ENCODE data around the gene SOX6. TPM values are rescaled to one million over a fixed set of nuclear protein-coding genes. Genes with fewer than 3 reads are reported as not detected.

The SOX6 gene
- total and polyA plus RNA-seq, 12 donors, result 0.80 to 43.0 (median 21.2) TPM

- peaks cover 0 to 56% (median 0%) of the 10 kb centered on the region in 9 donors for H3K36me3 ChIP-seq
- DNase-seq (no peak), ATAC-seq (no peak)
- no peaks in the 10 kb centered on the region for H3K27me3 ChIP-seq
- peaks cover 0 to 2% (median 0%) of the 10 kb centered on the region in 11 donors for H3K9me3 ChIP-seq
- peaks cover 0 to 10% (median 0%) of the 10 kb centered on the region in 9 donors for H3K4me1 ChIP-seq
- H3K4me3 ChIP-seq, result no peak overlapping the region
- intact Hi-C loops (cut with DNase I), result loop anchor here in 1 of 10 donors (10.0 kb wide), 1 partner anchor 558 kb away; no protein-coding TSS in a partner anchor
- H3K27ac ChIP-seq, result no peak overlapping the region
- 77 to 79% methylated on average over 6 of the region's 6 CpGs for WGBS, 2 donors
- TF ChIP-seq CTCF (IDR thresholded peaks at IDR 0.05), result no peak
Measured at GRCh38 chr11:16047073-16047472, 309.3 kb downstream of the SOX6 start.

GRCh38 chr11:16043617-16044016 is 312.7 kb downstream of the SOX6 start:
- Histone ChIP-seq H3K9me3 (no peaks in the 10 kb centered on the region), H3K4me3 (no peak overlapping the region), H3K36me3 (peaks cover 0 to 39% (median 0%) of the 10 kb centered on the region in 9 donors), H3K27me3 (no peaks in the 10 kb centered on the region), H3K4me1 (peaks cover 0 to 10% (median 0%) of the 10 kb centered on the region in 9 donors), H3K27ac (peak overlapping the region in 1 of 10 donors; percentile 14)
- WGBS, 2 donors, result 51 to 68% methylated on average over 2 of the region's 2 CpGs
- DNase-seq, result peak; percentile 18 to 40
- intact Hi-C loops (cut with DNase I), result loop anchor here in 1 of 10 donors (10.0 kb wide), 1 partner anchor 561 kb away; no protein-coding TSS in a partner anchor
- no peak for TF ChIP-seq CTCF (IDR thresholded peaks at IDR 0.05)
- ATAC-seq, result peak; percentile 23 to 90 (median 76)

- peak in 3 of 9 donors; percentile 10 to 16 (median 13) for TF ChIP-seq CTCF (IDR thresholded peaks at IDR 0.05)
- H3K4me1 ChIP-seq, result peaks cover 0 to 10% (median 0%) of the 10 kb centered on the region in 9 donors
- no peak for DNase-seq
- no peak for ATAC-seq
- no peaks in the 10 kb centered on the region for H3K27me3 ChIP-seq
- H3K4me3 ChIP-seq, result no peak overlapping the region
- peaks cover 0 to 16% (median 0%) of the 10 kb centered on the region in 9 donors for H3K36me3 ChIP-seq
- WGBS, 2 donors, result 88 to 89% methylated on average over 1 of the region's 1 CpG
- intact Hi-C loops (cut with DNase I), result loop anchor here in 1 of 10 donors (10.0 kb wide), 1 partner anchor 564 kb away; no protein-coding TSS in a partner anchor
- H3K27ac ChIP-seq, result no peak overlapping the region
- H3K9me3 ChIP-seq, result no peaks in the 10 kb centered on the region
Measured at GRCh38 chr11:16041207-16041606, 315.1 kb downstream of the SOX6 start.

GRCh38 chr11:16040151-16040550 is 316.2 kb downstream of the SOX6 start:
- 98% methylated on average over 1 of the region's 1 CpG for WGBS, 2 donors
- H3K36me3 ChIP-seq, result peaks cover 0 to 10% (median 0%) of the 10 kb centered on the region in 9 donors
- no peak for TF ChIP-seq CTCF (IDR thresholded peaks at IDR 0.05)
- intact Hi-C loops (cut with DNase I), result loop anchor here in 1 of 10 donors (10.0 kb wide), 1 partner anchor 565 kb away; no protein-coding TSS in a partner anchor
- H3K4me3 ChIP-seq, result no peak overlapping the region
- H3K27ac ChIP-seq, result no peak overlapping the region
- peaks cover 0 to 10% (median 0%) of the 10 kb centered on the region in 9 donors for H3K4me1 ChIP-seq
- ATAC-seq (no peak), DNase-seq (no peak)
- H3K27me3 ChIP-seq, result no peaks in the 10 kb centered on the region
- H3K9me3 ChIP-seq, result no peaks in the 10 kb centered on the region
